Skeletal muscle tissue (tissue), 4 donors: ENCODE measurements around the gene DPP7. TPM values are rescaled to one million over a fixed set of nuclear protein-coding genes. Genes with fewer than 3 reads are reported as not detected.
A peak's percentile ranks its signal among the peaks of the same experiment; 100 is the strongest.
"Not testable (repeated sequence)": the region's sequence is repeated elsewhere in the genome, so short reads cannot be mapped to it uniquely, and the experiment has no call there.

Source experiments
- H3K27ac ChIP-seq: one replicate; pipeline ENCODE4 v1.7.0; 2013; ENCODE audit warnings: mild to moderate bottlenecking, low read depth, low read length, inconsistent platforms
- H3K27me3 ChIP-seq, 3 donors: one replicate each; pipeline ENCODE4 v1.7.0; 2013; ENCODE audit warnings: low read length in 3 of 3; ENCODE audit not compliant: control insufficient read depth in 3 of 3, insufficient read depth in 3 of 3
- H3K36me3 ChIP-seq, 3 donors: one replicate each; pipeline ENCODE4 v1.7.0; 2013; ENCODE audit warnings: low read length in 3 of 3; ENCODE audit not compliant: control insufficient read depth in 3 of 3, insufficient read depth in 3 of 3
- H3K4me1 ChIP-seq, 3 donors: one replicate each; pipeline ENCODE4 v1.7.0; 2013; ENCODE audit warnings: low read length in 3 of 3, mild to moderate bottlenecking in 3 of 3; ENCODE audit not compliant: control insufficient read depth in 3 of 3, insufficient read depth in 3 of 3
- H3K4me3 ChIP-seq, 3 donors: one replicate each; pipeline ENCODE4 v1.7.0; 2013; ENCODE audit warnings: low read length in 3 of 3
- H3K9ac ChIP-seq, 3 donors: one replicate each; pipeline ENCODE4 v1.7.0; 2013; ENCODE audit warnings: low read length in 3 of 3, mild to moderate bottlenecking in 3 of 3, moderate library complexity in 2 of 3, low read depth in 1 of 3
- H3K9me3 ChIP-seq, 3 donors: one replicate each; pipeline ENCODE4 v1.7.0; 2013; ENCODE audit warnings: low read length in 3 of 3; ENCODE audit not compliant: control insufficient read depth in 3 of 3
- total RNA-seq: library from RNA; depleted of rRNA; stranded (reverse); fragments of >200 nt; gene quantifications from one replicate; pipeline ENCODE4 v1.2.3, GENCODE V29; 2014
- donor health status: Osteomylitis.

DPP7 gene
- total RNA-seq, 1 donor from 2014 or later, result 19.8 TPM

DNA sequence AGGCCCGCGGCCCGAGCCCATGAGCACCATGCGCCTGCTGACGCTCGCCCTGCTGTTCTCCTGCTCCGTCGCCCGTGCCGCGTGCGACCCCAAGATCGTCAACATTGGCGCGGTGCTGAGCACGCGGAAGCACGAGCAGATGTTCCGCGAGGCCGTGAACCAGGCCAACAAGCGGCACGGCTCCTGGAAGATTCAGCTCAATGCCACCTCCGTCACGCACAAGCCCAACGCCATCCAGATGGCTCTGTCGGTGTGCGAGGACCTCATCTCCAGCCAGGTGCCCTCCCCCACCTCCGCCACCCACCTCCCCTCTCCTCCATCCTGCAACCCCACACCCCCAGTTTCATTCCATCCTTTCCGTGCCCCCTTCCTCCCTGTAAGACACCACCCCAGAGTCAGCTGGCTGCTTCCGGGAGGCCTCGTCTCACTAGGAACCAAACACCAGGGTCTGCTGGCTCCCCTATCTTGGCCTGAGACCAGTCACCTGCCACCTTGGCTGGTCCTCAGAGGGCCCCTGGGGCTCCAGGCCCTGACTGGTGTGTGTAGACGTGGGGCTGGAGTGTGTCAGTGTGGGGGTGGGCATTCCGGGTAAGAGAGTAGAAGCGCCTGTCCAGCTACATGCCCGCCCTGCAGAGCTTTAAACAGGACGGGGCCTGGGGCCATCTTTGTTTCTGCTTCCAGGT lies 25.1 kb upstream of the DPP7 start:
- Histone ChIP-seq H3K9ac (no peak overlapping the region), H3K4me3 (no peak overlapping the region), H3K36me3 (no peaks in the 10 kb centered on the region), H3K27me3 (peaks cover 81 to 84% (median 84%) of the 10 kb centered on the region in 3 donors), H3K4me1 (peaks cover 0 to 4% (median 0%) of the 10 kb centered on the region in 3 donors), H3K9me3 (no peaks in the 10 kb centered on the region), H3K27ac (no peak overlapping the region)

DNA sequence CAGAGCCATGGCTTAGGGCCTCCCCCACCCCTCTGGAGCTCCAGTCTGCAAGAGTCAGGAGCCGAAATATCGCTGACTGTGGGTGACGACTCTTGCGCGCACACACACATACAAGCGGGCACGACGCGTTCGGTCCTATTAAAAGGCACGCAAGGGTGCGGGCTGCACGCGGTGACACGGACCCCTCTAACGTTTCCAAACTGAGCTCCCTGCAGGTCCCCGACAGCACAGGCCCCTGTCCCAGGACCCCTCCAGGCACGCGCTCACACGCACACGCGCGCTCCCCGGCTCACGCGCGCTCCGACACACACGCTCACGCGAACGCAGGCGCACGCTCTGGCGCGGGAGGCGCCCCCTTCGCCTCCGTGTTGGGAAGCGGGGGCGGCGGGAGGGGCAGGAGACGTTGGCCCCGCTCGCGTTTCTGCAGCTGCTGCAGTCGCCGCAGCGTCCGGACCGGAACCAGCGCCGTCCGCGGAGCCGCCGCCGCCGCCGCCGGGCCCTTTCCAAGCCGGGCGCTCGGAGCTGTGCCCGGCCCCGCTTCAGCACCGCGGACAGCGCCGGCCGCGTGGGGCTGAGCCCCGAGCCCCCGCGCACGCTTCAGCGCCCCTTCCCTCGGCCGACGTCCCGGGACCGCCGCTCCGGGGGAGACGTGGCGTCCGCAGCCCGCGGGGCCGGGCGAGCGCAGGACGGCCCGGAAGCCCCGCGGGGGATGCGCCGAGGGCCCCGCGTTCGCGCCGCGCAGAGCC lies 24.4 kb upstream of the DPP7 start, which contains the start of gene GRIN1:
TSS of gene GRIN1 (plus strand) at position 433 of the 746 bp plus-strand sequence. CDS start 333 bp downstream, outside the sequence.
- H3K27ac ChIP-seq, result no peak within 1 kb of the TSS
- H3K4me1 ChIP-seq, result peaks cover 0 to 4% (median 0%) of the 10 kb centered on the region in 3 donors
- no peak within 1 kb of the TSS for H3K9ac ChIP-seq
- H3K4me3 ChIP-seq, result no peak within 1 kb of the TSS
- no peaks in the 10 kb centered on the region for H3K9me3 ChIP-seq
- H3K27me3 ChIP-seq, result peaks cover 81 to 84% (median 82%) of the 10 kb centered on the region in 3 donors
- no peaks in the 10 kb centered on the region for H3K36me3 ChIP-seq

DNA sequence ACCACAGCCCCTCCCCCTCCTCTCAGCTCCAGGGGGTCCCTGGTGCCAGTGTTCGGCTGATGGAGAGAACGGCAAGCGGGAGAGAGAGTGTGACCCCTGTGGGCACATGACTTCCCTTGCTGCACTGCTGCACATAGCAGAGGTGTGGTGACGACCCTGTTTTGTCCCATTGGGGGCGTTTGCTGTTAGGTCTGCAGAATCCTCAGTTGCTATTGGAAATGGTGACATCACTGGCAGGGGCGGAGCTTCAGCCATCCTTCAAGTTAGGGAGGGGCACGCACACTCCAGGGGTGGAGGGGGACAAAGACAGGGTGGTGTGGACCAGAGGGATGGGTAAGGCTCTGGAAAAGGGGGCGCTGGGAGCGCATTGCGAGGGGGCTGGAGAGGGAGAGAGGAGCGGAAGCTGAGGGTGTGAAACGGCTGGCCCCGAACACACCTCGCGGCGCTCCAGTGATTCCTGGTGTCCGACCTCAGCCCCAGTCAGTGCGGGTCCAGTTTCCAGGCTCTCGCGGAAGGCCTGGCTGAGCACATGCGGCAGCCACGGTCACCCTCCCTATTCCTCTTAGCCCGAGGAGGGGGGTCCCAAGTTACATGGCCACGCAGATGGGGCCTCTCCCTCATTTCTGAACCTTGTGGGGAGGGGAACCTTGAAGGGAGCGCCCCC lies 23.7 kb upstream of the DPP7 start:
- Histone ChIP-seq H3K27me3 (peaks cover 74 to 77% (median 75%) of the 10 kb centered on the region in 3 donors), H3K9me3 (no peaks in the 10 kb centered on the region), H3K27ac (no peak overlapping the region), H3K36me3 (no peaks in the 10 kb centered on the region), H3K9ac (no peak overlapping the region), H3K4me3 (no peak overlapping the region), H3K4me1 (peaks cover 0 to 4% (median 0%) of the 10 kb centered on the region in 3 donors)

DNA sequence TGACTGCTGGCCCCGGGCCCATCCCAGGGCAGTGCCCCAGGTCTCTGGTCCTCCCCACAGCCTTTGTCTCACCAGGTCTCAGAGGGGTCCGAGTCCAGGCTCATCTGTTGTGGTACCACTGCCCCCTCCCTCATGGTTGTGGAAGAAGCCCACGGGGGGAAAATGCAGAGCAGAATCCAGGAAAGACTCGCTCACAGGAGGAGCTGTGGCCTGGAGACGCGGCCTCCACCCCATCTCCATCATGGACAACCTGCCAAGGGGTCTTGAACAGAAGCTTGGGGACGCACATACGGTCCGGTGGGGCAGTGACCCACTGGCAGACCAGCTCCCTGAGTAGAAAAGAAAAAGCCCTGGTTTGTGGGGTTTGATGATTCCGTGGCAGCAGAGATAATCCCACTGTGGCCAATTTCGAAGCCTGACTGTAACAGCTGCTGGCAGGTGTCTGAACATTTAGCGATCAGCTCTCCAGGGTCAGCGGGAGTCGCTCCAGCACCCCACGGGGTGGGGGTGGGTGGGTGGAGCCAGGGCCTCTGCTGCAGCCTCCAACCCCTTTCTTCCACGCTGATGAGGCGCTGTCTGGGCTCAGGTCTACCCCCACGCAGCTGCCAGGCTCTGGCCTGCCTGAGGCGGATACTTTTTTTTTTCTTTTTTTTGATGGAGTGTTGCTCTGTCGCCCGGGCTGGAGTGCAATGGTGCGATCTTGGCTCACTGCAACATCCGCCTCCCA lies 22.5 kb upstream of the DPP7 start:
- Histone ChIP-seq H3K4me3 (no peak overlapping the region), H3K9ac (no peak overlapping the region), H3K27me3 (peaks cover 63 to 66% (median 64%) of the 10 kb centered on the region in 3 donors), H3K9me3 (no peaks in the 10 kb centered on the region), H3K27ac (no peak overlapping the region), H3K4me1 (peaks cover 0 to 4% (median 0%) of the 10 kb centered on the region in 3 donors), H3K36me3 (no peaks in the 10 kb centered on the region)

DNA sequence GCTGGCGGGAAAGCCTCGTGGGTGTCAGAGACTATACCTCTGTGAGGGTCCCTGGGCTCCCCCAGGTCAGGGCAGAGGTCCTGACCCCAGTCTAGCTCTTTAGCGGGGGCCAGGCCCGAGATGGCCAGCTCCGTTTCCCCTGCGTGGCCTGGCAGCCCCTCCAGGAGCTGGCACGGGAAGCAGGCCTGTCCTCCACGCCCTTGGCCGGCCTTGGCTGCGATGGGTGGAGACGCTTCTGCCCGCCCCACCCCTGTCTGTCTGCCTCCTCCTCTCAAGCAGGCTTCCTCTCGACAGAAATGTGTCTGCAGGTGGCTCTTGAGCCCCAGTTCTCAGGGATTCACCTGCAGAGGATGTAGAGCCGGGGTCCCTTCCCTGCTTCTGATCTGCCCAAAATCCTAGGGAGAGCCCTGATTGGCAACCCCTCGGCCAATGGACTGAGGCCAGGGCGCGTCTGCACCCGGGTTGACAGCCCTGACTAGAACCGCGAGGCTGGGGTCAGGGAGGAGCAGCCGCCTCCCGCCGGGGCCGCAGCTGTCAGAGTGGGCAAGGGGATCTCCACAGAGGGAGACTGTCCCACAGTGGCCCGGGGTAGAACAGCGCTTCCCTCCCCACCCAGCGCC lies 21.8 kb upstream of the DPP7 start:
- peaks cover 56 to 59% (median 57%) of the 10 kb centered on the region in 3 donors for H3K27me3 ChIP-seq
- peaks cover 0 to 4% (median 0%) of the 10 kb centered on the region in 3 donors for H3K4me1 ChIP-seq
- H3K4me3 ChIP-seq, result no peak overlapping the region
- no peaks in the 10 kb centered on the region for H3K9me3 ChIP-seq
- H3K9ac ChIP-seq, result no peak overlapping the region
- no peak overlapping the region for H3K27ac ChIP-seq
- no peaks in the 10 kb centered on the region for H3K36me3 ChIP-seq

DNA sequence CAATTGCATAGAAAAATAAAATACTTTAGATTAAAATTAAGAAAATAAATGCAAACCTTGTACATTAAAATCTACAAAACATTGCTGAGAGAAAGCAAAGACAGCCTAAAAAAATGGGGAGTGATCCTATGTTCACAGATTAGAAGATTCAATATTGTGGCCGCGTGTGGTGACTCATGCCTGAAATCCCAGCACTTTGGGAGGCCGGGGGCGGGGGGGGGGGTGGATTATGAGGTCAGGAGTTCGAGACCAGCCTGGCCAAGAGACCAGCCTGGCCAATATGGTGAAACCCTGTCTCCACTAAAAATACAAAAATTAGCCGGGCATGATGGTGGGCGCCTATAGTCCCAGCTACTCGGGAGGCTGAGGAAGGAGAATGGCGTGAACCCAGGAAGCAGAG lies 20.6 kb upstream of the DPP7 start:
- H3K9me3 ChIP-seq, H3K4me1 ChIP-seq, H3K9ac ChIP-seq, H3K4me3 ChIP-seq, H3K27ac ChIP-seq, H3K36me3 ChIP-seq: not testable (repeated sequence)
- peaks cover 46 to 51% (median 50%) of the 10 kb centered on the region in 3 donors for H3K27me3 ChIP-seq

DNA sequence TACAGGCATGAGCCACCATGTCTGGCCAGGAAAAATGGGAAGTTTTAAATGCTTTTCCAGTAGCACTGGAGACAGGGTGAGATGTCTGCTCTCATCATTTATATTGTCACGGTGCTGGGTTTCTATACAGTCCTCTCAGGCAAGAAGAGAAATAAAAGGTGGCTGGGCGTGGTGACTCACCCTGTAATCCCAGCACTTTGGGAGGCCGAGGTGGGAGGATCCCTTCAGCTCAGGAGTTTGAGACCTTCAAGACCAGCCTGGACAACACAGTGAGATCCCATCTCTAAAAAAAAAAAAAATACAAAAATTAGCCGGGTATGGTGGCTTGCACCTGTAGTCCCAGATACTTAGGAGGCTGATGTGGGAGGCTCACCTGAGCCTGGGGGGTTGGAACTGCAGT lies 19.7 kb upstream of the DPP7 start:
- Histone ChIP-seq H3K4me3 (no peak overlapping the region), H3K4me1 (peaks cover 0 to 9% (median 2%) of the 10 kb centered on the region in 3 donors), H3K27me3 (peaks cover 37 to 46% (median 40%) of the 10 kb centered on the region in 3 donors), H3K27ac (no peak overlapping the region), H3K36me3 (no peaks in the 10 kb centered on the region), H3K9me3 (no peaks in the 10 kb centered on the region), H3K9ac (no peak overlapping the region)

DNA sequence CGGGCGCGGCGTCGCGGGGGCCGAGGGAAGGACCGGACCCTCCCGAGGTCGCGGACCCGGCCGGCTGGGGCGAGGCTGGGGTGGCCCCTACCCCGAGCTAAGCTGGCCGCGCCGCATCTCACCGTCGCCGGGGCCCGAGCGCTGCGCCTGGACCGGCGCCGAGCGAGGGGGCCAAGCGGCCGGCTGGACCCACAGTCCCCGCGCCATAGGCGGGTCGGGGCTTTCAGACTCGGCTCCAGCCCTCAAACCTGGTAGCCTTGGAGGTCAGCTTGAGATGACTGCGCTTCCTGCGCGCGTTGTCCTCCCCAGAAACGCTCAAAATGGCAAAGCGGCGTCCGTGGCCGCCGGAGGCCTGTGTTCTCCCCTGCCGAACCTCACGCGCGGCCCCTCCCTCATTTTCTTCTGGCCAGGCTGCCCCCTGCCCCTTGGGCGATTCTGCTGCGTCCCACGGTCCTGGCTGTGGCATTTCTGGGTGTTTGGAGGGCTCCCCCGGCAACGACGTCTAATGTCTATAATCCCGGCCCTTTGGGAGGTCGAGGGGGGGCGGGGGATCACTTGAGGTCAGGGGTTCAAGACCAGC lies 15.7 kb upstream of the DPP7 start:
- H3K36me3 ChIP-seq, result no peaks in the 10 kb centered on the region
- no peak overlapping the region for H3K27ac ChIP-seq
- H3K4me1 ChIP-seq, result peaks cover 12 to 29% (median 15%) of the 10 kb centered on the region in 3 donors
- H3K9ac ChIP-seq, result no peak overlapping the region
- H3K4me3 ChIP-seq, result peak overlapping the region in 2 of 3 donors; percentile 80
- no peaks in the 10 kb centered on the region for H3K9me3 ChIP-seq
- peaks cover 2 to 12% (median 8%) of the 10 kb centered on the region in 3 donors for H3K27me3 ChIP-seq
